ENCODE results near the gene AMFR. TPM values are rescaled to one million over a fixed set of nuclear protein-coding genes. Genes with fewer than 3 reads are reported as not detected.

AMFR gene
- total and polyA plus RNA-seq, 2 of the 13 experiments (the other 11 are each of a cell fraction or from before 2014, with no cell fraction given): 52.9 to 108 TPM

DNA sequence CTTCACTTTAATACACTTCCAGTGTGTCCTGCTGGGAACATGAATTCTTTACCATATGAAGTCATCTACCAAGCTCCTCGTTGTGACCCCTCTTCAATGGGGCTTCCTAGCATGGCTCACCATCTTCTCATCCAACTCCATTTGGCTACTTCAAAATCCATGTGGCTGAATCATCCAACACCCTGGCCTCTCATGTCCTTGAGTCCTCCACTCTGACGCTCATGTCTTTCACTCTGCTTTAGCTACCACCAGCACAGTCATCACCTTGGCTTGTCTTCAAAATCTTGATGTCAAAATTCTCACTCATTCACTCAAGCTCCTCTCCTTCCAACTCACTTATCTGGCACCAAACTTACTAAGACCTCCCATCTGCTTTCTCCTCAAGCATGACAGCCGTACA, 35.8 kb downstream of the AMFR start:
- FAIRE-seq: no peak
- TF ChIP-seq ZNF333 (CRISPR knock-in tag; IDR thresholded peaks at IDR 0.05; ENCODE audit: borderline replicate concordance) (no peak), ZNF709 (CRISPR knock-in tag; IDR thresholded peaks at IDR 0.05) (no peak), ZSCAN29 (CRISPR knock-in tag; conservative IDR thresholded peaks at IDR 0.05) (no peak), ZFX (CRISPR knock-in tag; IDR thresholded peaks at IDR 0.05; ENCODE audit: low read depth) (no peak), ZNF180 (CRISPR knock-in tag; IDR thresholded peaks at IDR 0.05; ENCODE audit: borderline replicate concordance, low read depth) (no peak), U2AF2 (IDR thresholded peaks at IDR 0.05; ENCODE audit: low read depth, low read length) (no peak), ZNF614 (CRISPR knock-in tag; IDR thresholded peaks at IDR 0.05; ENCODE audit: borderline replicate concordance) (no peak), RORA (CRISPR knock-in tag; IDR thresholded peaks at IDR 0.05) (no peak), ZNF354B (CRISPR knock-in tag; IDR thresholded peaks at IDR 0.05) (no peak), ZNF660 (CRISPR knock-in tag; IDR thresholded peaks at IDR 0.05; ENCODE audit: borderline replicate concordance, low read depth) (no peak), MXD4 (CRISPR knock-in tag; IDR thresholded peaks at IDR 0.05) (no peak), ZMAT3 (CRISPR knock-in tag; conservative IDR thresholded peaks at IDR 0.05) (no peak)
- TF ChIP-seq, protein P1, sequence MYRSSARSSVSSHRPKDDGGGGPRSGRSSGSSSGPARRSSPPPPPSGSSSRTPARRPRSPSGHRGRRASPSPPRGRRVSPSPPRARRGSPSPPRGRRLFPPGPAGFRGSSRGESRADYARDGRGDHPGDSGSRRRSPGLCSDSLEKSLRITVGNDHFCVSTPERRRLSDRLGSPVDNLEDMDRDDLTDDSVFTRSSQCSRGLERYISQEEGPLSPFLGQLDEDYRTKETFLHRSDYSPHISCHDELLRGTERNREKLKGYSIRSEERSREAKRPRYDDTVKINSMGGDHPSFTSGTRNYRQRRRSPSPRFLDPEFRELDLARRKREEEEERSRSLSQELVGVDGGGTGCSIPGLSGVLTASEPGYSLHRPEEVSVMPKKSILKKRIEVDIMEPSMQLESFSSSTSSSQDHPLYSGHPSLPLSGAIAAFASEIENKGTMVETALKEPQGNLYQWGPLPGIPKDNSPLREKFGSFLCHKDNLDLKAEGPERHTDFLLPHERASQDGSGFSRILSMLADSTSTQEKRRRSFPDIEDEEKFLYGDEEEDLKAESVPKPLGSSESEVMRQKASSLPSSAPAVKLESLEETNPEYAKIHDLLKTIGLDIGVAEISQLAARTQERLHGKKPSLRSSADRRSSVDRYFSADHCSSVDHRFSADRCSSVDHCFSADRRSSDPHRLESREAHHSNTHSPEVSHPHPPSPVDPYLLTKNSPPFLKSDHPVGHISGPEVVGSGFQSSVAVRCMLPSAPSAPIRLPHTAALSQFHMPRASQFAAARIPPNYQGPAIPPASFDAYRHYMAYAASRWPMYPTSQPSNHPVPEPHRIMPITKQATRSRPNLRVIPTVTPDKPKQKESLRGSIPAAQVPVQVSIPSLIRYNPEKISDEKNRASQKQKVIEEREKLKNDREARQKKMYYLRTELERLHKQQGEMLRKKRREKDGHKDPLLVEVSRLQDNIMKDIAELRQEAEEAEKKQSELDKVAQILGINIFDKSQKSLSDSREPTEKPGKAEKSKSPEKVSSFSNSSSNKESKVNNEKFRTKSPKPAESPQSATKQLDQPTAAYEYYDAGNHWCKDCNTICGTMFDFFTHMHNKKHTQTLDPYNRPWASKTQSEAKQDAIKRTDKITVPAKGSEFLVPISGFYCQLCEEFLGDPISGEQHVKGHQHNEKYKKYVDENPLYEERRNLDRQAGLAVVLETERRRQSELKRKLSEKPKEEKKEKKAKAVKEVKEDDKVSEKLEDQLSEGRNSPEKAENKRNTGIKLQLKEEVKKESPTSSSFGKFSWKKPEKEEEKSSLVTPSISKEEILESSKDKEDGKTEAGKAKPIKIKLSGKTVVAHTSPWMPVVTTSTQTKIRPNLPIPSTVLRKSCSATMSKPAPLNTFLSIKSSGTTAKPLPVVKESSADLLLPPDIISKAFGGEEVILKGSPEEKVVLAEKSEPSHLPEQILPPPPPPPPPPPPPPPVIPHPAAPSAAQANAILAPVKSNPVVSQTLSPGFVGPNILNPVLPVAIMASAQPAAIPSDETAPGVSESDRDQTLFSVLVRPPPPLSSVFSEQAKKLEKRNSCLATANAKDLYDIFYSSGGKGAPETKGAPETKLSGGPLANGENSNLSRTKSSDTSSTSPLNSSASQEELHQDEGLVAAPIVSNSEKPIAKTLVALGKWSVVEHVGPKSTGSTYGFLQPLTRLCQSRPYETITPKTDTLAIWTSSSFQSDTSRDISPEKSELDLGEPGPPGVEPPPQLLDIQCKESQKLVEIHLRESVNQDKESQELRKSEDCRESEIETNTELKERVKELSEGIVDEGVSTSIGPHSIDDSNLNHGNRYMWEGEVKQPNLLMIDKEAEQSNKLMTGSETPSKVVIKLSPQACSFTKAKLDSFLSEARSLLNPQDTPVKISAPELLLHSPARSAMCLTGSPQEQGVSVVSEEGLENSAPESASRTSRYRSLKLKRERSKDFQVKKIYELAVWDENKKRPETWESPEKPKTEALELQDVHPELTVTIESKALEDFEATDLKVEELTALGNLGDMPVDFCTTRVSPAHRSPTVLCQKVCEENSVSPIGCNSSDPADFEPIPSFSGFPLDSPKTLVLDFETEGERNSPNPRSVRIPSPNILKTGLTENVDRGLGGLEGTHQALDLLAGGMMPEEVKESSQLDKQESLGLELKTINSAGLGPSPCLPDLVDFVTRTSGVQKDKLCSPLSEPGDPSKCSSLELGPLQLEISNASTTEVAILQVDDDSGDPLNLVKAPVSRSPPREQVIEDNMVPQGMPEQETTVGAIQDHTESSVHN (CRISPR knock-in tag; IDR thresholded peaks at IDR 0.05): no peak
- TF ChIP-seq, protein P2, sequence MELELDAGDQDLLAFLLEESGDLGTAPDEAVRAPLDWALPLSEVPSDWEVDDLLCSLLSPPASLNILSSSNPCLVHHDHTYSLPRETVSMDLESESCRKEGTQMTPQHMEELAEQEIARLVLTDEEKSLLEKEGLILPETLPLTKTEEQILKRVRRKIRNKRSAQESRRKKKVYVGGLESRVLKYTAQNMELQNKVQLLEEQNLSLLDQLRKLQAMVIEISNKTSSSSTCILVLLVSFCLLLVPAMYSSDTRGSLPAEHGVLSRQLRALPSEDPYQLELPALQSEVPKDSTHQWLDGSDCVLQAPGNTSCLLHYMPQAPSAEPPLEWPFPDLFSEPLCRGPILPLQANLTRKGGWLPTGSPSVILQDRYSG (CRISPR knock-in tag; IDR thresholded peaks at IDR 0.05): no peak
- ATAC-seq: no peak
- Histone ChIP-seq H4K20me1 (ENCODE audit: insufficient read depth, low read length) (no peaks in the 10 kb centered on the region), H3K4me2 (ENCODE audit: low read depth, low read length) (no peak overlapping the region), H3K79me2 (ENCODE audit: insufficient read depth, low read length) (no peaks in the 10 kb centered on the region), H3K27me3 (ENCODE audit: control insufficient read depth in 1 of 2, insufficient read depth in 2 of 2, low read length in 2 of 2) (no peaks in the 10 kb centered on the region), H3K9me3 (ENCODE audit: low read length) (no peaks in the 10 kb centered on the region), H3K4me1 (ENCODE audit: insufficient read depth, low read length) (peaks cover 2% of the 10 kb centered on the region; the same call in 1 of the 2 replicates), H3K36me3 (replicated peaks in 1 of 2; ENCODE audit: control insufficient read depth in 1 of 2, insufficient read depth in 2 of 2, low read length in 2 of 2) (peaks cover 20 to 60% of the 10 kb centered on the region in 2 experiments), H2AFZ (ENCODE audit: low read length) (no peak overlapping the region), H3K9ac (ENCODE audit: insufficient read depth, low read depth, low read length) (no peak overlapping the region), H3K4me3 (replicated peaks in 1 of 3; ENCODE audit: insufficient read depth in 1 of 3, low read depth in 2 of 3, low read length in 3 of 3) (no peak overlapping the region), H3K27ac (ENCODE audit: extremely low read length, insufficient read depth, low read length) (no peak overlapping the region)
- in situ Hi-C loops (cut with HindIII; ENCODE audit: extremely low pct_ligation_motif_present, low pct_unique_long_range_greater_than_20kb): no loop called here
- no TSS peak for BruUV-seq (replicated peaks)
- ChIA-PET POLR2A (no interaction called here), CTCF (ENCODE audit: low intra/inter-chr PET ratio, low total read pairs) (no interaction called here)
- no peak for DNase-seq (ENCODE audit: low spot score)
- 95% methylated on average over 3 of the region's 3 CpGs for WGBS (ENCODE audit: low lambda C conversion rate)
- intact Hi-C loops (cut with micrococcal nuclease; ENCODE audit: unreplicated experiment): no loop called here
